ENCODE data around the gene RPH3AL.
A peak's percentile ranks its signal among the peaks of the same experiment; 100 is the strongest.

RPH3AL gene

GRCh38 chr17:179066-179432 lies 173.6 kb downstream of the RPH3AL start:
- ATAC-seq = peak; percentile 31; the same call in 1 of the 3 replicates
- TF ChIP-seq ZNF565 (CRISPR knock-in tag; conservative IDR thresholded peaks at IDR 0.05; ENCODE audit: low read depth) = no peak
- TF ChIP-seq PATZ1 (CRISPR knock-in tag; IDR thresholded peaks at IDR 0.05; ENCODE audit: borderline replicate concordance) = no peak
- no peak for TF ChIP-seq ZFP3 (CRISPR knock-in tag; IDR thresholded peaks at IDR 0.05)
- no peak for TF ChIP-seq TOX (CRISPR knock-in tag; IDR thresholded peaks at IDR 0.05; ENCODE audit: borderline replicate concordance)

- peak; percentile 26; the same call in 2 of the 3 replicates for ATAC-seq
- no peak for TF ChIP-seq CSRNP3 (CRISPR knock-in tag; IDR thresholded peaks at IDR 0.05)
- TF ChIP-seq OSR1 (CRISPR knock-in tag; IDR thresholded peaks at IDR 0.05) = no peak
- no peak for TF ChIP-seq POU6F1 (CRISPR knock-in tag; IDR thresholded peaks at IDR 0.05; ENCODE audit: borderline replicate concordance, low read depth)
- TF ChIP-seq ISL1 (CRISPR knock-in tag; IDR thresholded peaks at IDR 0.05) = no peak
- peak; percentile 90 for TF ChIP-seq TCF4 (CRISPR knock-in tag; IDR thresholded peaks at IDR 0.05; ENCODE audit: borderline replicate concordance)
- no peak for TF ChIP-seq ZFP3 (CRISPR knock-in tag; IDR thresholded peaks at IDR 0.05)
- peak; percentile 72; the same call in 1 of the 2 replicates for TF ChIP-seq TSHZ2 (CRISPR knock-in tag; IDR thresholded peaks at IDR 0.05)
- no peak for TF ChIP-seq ZNF8 (CRISPR knock-in tag; IDR thresholded peaks at IDR 0.05)
These were observed 174.1 kb downstream of the RPH3AL start for GRCh38 chr17:178292-179065.

GRCh38 chr17:177762-178161 lies 174.8 kb downstream of the RPH3AL start:
- TF ChIP-seq ZNF565 (CRISPR knock-in tag; conservative IDR thresholded peaks at IDR 0.05; ENCODE audit: low read depth) (no peak), RARB (CRISPR knock-in tag; IDR thresholded peaks at IDR 0.05) (no peak), ZFP3 (CRISPR knock-in tag; IDR thresholded peaks at IDR 0.05) (no peak), ARNTL (CRISPR knock-in tag; IDR thresholded peaks at IDR 0.05; ENCODE audit: borderline replicate concordance, low read depth) (no peak), CREB5 (CRISPR knock-in tag; IDR thresholded peaks at IDR 0.05; ENCODE audit: low read depth) (no peak), CSDC2 (CRISPR knock-in tag; IDR thresholded peaks at IDR 0.05) (no peak), POU6F1 (CRISPR knock-in tag; IDR thresholded peaks at IDR 0.05; ENCODE audit: borderline replicate concordance, low read depth) (no peak), PPARA (CRISPR knock-in tag; IDR thresholded peaks at IDR 0.05; ENCODE audit: borderline replicate concordance) (no peak), ZC3H10 (CRISPR knock-in tag; IDR thresholded peaks at IDR 0.05) (no peak), ZNF70 (CRISPR knock-in tag; IDR thresholded peaks at IDR 0.05) (no peak)
- no peak for ATAC-seq
